GM21825 (cell line): ENCODE data around the gene LRRC26.

Source experiments
- ATAC-seq: cut with Tn5 transposase; IDR thresholded peaks from one replicate; pipeline ENCODE4 v1.9.1; 2021; ENCODE audit warnings: mild to moderate bottlenecking, moderate library complexity; ENCODE audit not compliant: unreplicated experiment

LRRC26 gene

GRCh38 chr9:137184881-137185660 lies 15.2 kb upstream of the LRRC26 start:
- ATAC-seq: no peak

- no peak for ATAC-seq
Measured at GRCh38 chr9:137183980-137184595, 14.2 kb upstream of the LRRC26 start.

GRCh38 chr9:137182836-137183235 lies 13.0 kb upstream of the LRRC26 start:
- no peak for ATAC-seq

- no peak for ATAC-seq
Measured at GRCh38 chr9:137181680-137182079, 11.8 kb upstream of the LRRC26 start.

- ATAC-seq: no peak
Measured at GRCh38 chr9:137180491-137180890, 10.6 kb upstream of the LRRC26 start.

- no peak for ATAC-seq
Measured at GRCh38 chr9:137179761-137180160, 9.9 kb upstream of the LRRC26 start.

GRCh38 chr9:137178939-137179630 lies 9.2 kb upstream of the LRRC26 start:
- ATAC-seq: no peak

GRCh38 chr9:137178201-137178938 lies 8.5 kb upstream of the LRRC26 start:
- ATAC-seq: no peak

GRCh38 chr9:137176302-137177182 lies 6.7 kb upstream of the LRRC26 start:
- ATAC-seq: no peak

- ATAC-seq: no peak
Measured at GRCh38 chr9:137175345-137175961, 5.6 kb upstream of the LRRC26 start.

GRCh38 chr9:137174722-137175293 lies 5.0 kb upstream of the LRRC26 start:
- no peak for ATAC-seq

GRCh38 chr9:137173796-137174664 lies 4.2 kb upstream of the LRRC26 start:
- ATAC-seq: no peak

GRCh38 chr9:137172901-137173795 lies 3.3 kb upstream of the LRRC26 start:
- no peak for ATAC-seq

GRCh38 chr9:137171149-137171900 lies 1.5 kb upstream of the LRRC26 start:
- ATAC-seq: no peak

GRCh38 chr9:137170486-137171148 lies 766 bp upstream of the LRRC26 start:
- ATAC-seq: no peak
